AG08396 (cell line): Measurements from ENCODE around the gene COX20.

Experiments
- DNase-seq: peaks from one replicate; pipeline ENCODE4 v3.0.0; 2012; ENCODE audit warnings: low spot score, mixed read lengths

COX20 gene

DNA sequence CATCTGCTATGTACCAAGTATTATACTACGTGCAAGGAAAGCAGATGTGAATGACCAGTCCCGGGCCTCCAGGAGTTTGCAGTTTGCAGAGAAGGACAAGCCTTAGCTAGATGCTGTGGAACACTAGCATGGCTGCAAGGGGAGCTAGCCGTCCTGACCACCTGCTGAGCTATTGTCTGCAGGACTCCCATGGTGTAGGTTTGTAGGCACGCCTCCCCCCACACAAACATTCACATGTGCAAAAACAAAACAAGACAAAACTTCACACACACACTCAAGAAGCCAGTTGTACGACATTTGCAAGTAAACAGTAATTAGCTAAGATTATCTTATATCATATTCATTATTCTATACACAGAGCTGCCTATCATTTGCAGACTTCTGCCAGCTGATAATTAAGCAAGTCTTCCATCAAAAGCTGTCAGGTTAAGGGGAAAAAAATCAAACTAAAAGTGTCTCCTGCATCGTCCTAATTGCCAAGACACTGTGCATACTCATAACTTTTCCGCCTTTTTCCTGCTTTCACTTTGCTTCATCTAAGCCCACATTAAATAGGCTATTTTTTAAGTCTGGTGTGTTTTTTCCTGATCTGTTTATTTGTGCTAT, 39.6 kb downstream of the COX20 start:
- DNase-seq = no peak

- DNase-seq = no peak
These were observed 40.9 kb downstream of the COX20 start for GRCh38 chr1:244876228-244876910.

- DNase-seq = no peak
These were observed 43.2 kb downstream of the COX20 start for GRCh38 chr1:244878681-244879080.

DNA sequence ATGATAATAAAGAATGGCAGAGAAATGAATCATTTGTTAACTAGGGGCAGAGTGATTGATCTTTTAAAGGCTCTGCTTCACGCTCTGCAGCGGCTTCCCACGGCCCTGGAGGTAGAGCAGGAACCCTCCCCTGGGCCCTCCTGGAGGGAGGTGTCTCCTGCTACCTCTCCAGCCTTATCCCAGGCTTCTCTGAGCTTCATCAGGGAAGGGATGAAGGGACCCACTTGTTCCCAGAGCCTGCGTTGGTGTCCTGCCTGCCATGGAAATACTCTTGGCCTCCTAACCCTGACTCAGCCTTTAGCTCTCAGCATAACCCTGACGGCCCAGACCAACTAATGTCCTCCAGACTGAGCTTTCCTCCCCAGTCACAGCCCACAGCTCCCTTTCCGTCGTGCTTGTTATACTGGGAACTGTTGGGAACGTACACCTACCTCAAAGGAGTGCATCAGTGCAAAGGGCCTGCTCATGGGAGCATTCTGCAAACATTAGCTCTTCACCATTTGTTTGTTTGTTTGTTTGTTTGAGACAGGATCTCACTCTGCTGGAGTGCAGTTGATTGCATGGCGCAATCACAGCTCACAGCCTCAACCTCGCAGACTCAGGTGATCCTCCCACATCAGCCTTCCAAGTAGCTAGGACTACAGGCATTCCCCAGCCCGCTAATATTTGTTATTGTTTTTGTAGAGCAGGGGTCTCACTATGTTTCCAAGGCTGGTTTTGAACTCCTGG, 46.3 kb downstream of the COX20 start:
- DNase-seq = no peak

- no peak for DNase-seq
These were observed 51.8 kb downstream of the COX20 start for GRCh38 chr1:244887281-244887680.

DNA sequence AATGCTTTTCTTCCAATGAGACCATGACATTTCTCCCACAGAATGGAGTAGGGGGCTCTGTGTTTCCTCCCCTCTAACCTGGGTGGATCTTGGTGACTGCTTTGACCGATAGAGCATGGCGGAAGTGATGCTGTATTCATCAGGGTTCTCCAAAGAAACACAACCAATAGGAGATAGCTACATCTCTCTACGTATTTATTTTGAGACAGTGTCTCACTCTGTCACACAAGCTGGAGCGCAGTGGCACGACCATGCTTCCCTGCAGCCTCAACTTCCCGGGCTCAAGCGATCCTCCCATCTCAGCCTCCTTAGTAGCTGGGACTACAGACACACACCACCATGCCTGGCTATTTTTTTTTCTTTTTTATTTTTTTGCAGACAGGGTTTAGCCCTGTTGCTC, 58.4 kb downstream of the COX20 start:
- no peak for DNase-seq
